ENCODE results near the gene KRT1.

DNA sequence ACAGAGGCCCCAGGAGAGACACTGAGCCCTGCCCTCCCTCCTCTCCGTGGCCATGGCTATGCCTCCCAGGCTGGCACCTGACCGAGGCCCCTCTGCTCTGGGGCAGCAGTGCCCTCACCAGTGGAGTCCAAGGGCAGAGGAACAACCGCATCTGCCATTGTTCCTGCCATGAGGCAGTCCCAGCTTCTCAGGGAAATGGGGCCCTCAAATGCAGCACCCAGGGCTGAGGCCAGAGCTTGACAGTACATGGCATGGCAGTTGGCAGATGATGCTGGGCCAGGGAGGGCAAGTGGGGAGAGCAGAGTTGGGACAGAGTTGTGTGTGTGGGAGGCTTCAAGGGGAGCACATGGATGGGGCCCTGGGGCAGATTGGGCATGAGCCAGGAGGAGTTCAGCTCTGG, 44.2 kb upstream of the KRT1 start:
- TF ChIP-seq POLR2A (IDR thresholded peaks at IDR 0.05) = no peak
- TF ChIP-seq, protein P1, sequence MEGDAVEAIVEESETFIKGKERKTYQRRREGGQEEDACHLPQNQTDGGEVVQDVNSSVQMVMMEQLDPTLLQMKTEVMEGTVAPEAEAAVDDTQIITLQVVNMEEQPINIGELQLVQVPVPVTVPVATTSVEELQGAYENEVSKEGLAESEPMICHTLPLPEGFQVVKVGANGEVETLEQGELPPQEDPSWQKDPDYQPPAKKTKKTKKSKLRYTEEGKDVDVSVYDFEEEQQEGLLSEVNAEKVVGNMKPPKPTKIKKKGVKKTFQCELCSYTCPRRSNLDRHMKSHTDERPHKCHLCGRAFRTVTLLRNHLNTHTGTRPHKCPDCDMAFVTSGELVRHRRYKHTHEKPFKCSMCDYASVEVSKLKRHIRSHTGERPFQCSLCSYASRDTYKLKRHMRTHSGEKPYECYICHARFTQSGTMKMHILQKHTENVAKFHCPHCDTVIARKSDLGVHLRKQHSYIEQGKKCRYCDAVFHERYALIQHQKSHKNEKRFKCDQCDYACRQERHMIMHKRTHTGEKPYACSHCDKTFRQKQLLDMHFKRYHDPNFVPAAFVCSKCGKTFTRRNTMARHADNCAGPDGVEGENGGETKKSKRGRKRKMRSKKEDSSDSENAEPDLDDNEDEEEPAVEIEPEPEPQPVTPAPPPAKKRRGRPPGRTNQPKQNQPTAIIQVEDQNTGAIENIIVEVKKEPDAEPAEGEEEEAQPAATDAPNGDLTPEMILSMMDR (IDR thresholded peaks at IDR 0.05) = no peak

All from prostate gland (tissue), 2 donors.